ENCODE data around the gene NHS. TPM values are rescaled to one million over a fixed set of nuclear protein-coding genes. Genes with fewer than 3 reads are reported as not detected.
"Not testable (repeated sequence)": the region's sequence is repeated elsewhere in the genome, so short reads cannot be mapped to it uniquely, and the experiment has no call there.

Gene NHS
- total RNA-seq, 1 donor from 2014 or later: 11.4 TPM

GRCh38 chrX:17446269-17446668, 71.3 kb downstream of the NHS start:
- not testable (repeated sequence) for DNase-seq (ENCODE audit: low spot score)

- no peak for DNase-seq (ENCODE audit: low spot score)
Observed at GRCh38 chrX:17448188-17448587, 73.2 kb downstream of the NHS start.

DNA sequence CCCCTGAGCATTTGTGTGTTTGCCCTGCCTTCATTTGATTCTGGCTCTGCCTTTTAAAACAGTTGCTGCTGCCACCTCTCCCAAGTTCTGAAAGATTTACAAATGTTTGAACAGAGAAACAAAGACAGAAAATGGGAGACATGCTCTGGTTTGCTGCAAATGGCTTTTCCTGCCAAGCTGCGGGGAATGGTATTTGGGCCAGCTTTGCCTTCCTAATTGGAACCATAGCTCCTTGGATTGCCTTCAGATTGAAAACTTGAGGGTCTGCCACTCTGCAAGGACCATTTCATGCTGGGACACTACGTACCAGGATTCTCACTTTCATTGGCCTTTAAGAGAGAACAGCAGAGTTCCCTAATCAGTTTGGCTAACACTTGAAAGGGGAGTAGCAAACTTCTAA, 74.9 kb downstream of the NHS start:
- DNase-seq (ENCODE audit: low spot score): no peak

- DNase-seq (ENCODE audit: low spot score): no peak
Observed at GRCh38 chrX:17453788-17454187, 78.8 kb downstream of the NHS start.

DNA sequence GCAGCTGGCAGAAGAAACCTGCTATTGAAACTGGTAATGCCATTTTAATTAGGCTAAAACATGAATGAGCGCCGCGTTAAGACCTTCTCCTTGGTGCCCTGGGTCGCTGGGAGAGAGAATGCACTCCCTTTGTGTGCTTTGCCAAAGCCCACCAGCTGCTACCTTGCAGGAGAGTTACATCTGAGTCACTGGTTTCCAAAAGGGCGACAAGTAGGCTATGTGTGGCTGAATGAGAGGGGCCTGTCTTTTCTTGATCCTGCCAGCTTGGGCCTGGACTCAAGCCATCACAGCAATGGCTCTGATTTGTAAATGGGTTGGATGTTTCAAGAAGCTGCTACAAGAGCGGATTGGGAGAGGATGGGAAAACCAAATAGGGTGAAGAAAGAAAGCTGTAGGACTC, 81.5 kb downstream of the NHS start:
- DNase-seq (ENCODE audit: low spot score): no peak

GRCh38 chrX:17459008-17459611, 84.1 kb downstream of the NHS start:
- DNase-seq (ENCODE audit: low spot score): no peak

- DNase-seq (ENCODE audit: low spot score): no peak
Observed at GRCh38 chrX:17459661-17460060, 84.7 kb downstream of the NHS start.

- DNase-seq (ENCODE audit: low spot score): no peak
Observed at GRCh38 chrX:17462881-17463280, 87.9 kb downstream of the NHS start.

- no peak for DNase-seq (ENCODE audit: low spot score)
Observed at GRCh38 chrX:17464194-17464593, 89.2 kb downstream of the NHS start.

- DNase-seq (ENCODE audit: low spot score): no peak
Observed at GRCh38 chrX:17465201-17465600, 90.2 kb downstream of the NHS start.

GRCh38 chrX:17465802-17466201, 90.8 kb downstream of the NHS start:
- no peak for DNase-seq (ENCODE audit: low spot score)

DNA sequence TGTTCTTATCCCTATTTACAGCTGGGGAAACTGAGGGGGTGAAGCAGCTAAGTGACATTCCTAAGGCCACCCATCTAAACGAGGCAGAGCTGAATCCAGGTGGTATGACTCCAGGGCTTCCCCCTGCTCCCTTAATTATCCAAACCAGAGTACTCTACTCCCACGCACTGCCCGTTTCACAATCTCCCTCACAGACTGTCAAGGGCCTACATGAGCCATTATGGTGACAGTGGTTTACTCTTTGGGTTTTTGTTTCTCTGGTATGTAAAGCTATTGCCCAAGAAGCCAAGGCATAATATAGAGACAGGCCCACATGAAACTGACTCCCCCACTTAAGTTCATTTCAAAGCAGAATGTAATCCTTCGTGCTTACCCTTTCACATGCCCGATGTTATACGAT, 95.1 kb downstream of the NHS start:
- no peak for DNase-seq (ENCODE audit: low spot score)

DNA sequence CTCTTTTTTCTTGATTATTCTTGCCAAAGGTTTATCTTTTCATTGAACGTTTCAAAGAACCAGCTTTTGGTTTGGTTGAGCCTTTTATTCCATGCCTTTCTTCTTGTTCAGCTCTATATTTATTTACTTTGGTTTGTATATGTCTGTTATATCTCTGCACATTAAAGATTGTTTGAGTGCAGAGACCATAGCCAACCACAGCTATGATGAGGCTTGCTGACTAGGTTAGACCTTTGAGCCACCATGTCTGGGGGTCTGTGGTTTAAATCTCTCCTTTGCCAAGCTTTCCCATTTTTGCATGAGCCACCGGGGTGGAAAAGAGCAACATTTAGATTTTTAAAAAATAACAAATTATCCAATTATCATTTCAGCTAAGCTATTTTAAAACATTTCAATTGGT, 96.1 kb downstream of the NHS start:
- no peak for DNase-seq (ENCODE audit: low spot score)

DNA sequence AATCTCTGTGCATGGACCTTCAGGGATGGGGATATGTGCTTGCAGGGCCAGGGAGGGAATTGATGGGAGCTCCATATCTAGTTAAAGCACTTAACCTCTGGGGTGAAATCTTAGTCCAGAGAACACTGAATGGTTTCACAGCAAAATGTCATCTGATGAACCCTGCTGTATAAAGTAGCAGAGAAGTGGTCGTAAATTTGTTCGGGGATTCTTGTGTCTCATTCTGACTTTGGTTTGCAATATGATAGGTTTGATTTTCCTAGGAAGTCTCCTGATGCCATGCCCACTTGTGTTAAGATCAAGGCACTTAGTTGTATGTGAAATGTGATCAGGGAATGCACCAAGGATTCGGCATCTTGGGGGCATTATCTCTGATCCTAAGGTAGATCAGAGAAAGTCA, 96.9 kb downstream of the NHS start:
- DNase-seq (ENCODE audit: low spot score): no peak

DNA sequence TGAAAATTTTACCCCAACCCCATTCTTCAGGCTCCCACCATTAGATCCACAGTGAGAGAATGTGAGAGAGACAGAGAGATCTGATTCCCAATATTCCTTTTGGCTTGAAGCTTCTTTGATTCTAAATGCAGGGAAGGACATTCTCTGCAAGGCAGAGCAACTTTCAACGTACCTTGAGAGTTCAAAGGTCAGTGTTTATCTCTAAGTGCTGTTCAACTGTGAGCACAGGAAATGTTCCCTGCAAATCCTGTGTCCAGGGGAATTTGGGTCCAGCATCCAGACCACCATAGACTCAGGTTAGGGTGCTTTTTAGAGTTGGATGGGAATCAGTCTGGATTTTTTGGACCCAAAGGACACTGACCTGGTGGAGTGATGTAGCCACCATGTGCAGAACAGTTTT, 97.4 kb downstream of the NHS start:
- DNase-seq (ENCODE audit: low spot score): no peak

DNA sequence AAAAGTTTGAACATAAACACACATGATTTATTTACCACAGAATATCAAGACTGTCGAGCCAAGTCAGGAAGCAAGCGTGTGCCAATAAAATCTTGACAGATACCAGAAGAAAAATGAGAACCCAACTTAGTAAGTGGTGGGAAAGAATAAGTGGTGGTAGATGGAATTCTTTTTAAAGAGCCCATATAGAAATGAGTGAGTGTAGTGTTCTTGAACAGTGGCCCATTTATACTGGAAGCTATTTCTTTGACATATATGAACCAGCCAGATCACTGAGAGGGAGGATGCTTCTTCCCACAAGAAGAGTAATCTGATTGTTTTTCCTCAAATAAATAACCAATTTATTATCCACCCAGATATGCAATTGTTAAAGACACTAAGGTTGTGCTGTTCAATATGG, 98.0 kb downstream of the NHS start:
- no peak for DNase-seq (ENCODE audit: low spot score)

DNA sequence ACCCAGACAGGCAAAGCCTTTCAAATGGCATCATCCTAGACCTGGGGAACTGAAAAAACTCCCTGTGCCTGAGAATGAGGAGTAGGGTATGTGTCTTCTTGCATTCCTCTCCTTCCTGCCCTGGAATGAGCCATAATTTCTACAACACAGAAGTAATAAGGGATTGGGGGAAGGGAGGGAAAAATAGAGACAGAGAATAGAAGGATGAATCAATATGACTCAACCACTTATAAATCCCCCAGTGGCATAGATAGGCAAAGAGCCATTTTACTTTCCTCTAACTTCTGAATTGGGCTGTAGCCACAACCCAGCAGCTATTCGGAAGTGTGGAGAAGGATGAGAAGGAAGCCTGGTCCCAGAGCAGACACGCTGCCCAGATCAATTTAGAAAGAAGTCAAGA, 99.9 kb downstream of the NHS start:
- DNase-seq (ENCODE audit: low spot score): no peak

DNA sequence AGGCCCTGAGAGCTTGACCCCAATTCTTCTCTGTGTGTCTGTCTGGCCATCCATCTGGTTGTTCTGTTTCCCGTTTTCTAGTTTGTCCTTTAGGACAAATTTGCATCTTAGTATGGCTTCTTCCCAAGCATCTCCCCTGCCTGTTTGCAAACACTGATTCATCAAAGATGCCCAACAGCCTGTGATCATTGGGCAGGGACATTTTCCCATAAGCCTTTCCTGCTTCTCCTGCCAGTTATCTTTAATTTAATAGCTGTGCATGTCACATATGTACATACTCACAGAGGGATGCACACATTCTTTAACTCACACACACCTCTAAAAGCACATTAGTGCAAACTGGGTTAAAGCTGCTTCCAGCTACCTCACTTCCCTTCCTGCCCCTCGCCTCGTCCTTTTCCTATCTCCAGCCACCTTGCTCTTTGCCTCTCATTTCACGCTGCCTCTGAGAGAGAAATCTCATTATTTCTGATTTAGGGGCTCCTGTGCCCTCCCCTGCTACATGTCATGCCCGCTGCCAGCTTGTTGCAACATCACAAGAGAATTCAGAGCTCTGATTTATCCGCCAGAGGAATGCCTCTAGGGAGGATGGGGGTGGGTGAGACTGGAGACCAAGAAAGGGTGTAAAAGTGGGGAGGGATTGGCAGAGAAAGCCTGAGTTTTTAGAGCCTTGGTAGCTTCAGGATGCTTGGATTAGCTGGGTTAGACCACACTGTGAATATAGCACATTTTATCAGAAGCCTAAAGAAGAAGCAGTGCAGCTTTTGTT, 100.6 kb downstream of the NHS start:
- DNase-seq (ENCODE audit: low spot score): no peak

DNA sequence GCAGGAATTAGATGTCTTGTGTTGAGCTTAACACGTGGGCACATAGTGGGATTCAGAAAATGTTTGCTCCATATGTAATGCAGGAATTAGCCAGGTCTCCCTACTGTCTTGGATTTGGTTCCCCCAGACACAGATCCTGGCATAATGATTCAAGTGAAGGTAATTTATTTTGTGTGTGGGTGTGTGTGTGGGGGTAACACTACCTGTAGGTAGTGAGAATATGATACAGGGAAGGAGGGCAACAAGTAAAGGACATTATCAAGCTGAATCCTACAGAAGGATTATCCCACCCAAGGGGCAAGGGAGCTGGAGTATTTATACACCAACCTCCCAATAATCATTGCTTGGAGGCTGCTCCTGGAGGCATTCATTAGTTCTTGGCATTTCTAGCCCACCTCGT, 101.4 kb downstream of the NHS start:
- no peak for DNase-seq (ENCODE audit: low spot score)

GRCh38 chrX:17481086-17481485, 106.1 kb downstream of the NHS start:
- no peak for DNase-seq (ENCODE audit: low spot score)

- DNase-seq (ENCODE audit: low spot score): no peak
Observed at GRCh38 chrX:17484592-17484991, 109.6 kb downstream of the NHS start.

DNA sequence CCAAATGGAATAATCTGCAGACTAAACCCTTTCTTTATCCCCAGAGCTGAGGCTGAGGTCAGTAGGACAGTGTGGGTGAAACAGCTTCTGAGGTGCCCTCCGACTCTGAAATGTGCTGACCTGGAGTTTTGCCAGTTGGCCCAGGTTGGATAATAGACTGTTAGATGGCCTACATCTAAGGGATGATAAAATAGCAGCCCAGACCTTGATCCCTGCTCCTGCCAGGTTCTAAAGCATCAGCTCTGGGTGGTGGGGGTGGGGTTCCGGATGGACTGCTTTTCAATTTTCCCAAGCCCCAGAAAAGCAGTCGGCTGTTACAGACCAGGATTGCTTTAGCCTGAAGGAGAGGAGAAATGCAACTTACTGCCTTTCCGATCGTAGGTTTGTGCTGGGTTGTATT, 110.4 kb downstream of the NHS start:
- no peak for DNase-seq (ENCODE audit: low spot score)

DNA sequence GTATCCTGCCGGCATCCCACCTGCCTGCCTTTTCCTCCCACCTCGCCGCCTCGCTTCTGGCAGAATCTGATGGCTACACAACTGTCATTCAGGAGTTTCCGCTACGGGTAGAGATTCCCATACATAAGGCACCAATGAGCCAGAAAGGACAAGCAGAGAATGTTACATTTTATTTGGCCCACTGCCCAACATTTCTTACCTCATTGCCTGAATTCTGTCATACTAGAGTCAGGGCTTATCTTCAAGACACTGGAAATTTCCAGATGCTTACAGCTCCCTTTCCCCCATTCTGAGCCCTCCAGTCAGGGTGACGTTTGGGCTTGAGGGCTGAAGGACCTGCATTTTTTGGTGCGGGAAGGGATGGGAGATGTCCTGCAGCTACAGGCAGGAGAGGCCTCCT, 113.0 kb downstream of the NHS start:
- DNase-seq (ENCODE audit: low spot score): no peak

All from mesenteric fat pad (tissue), 1 donor.